HCT116 (cell line): ENCODE measurements around the gene RNF11. TPM values are rescaled to one million over a fixed set of nuclear protein-coding genes. Genes with fewer than 3 reads are reported as not detected.

ENCODE experiments used
- ATAC-seq: fragments of 200-7000 bp; cut with Tn5 transposase; 2 replicates; pipeline ENCODE4 v1.9.1; 2020; ENCODE audit warnings: mild to moderate bottlenecking, moderate library complexity
- BruUV-seq: library from RNA; stranded (reverse); fragments of 400-500 nt; replicated peaks from 2 replicates; lab custom pipeline; 2021; lab: Mats Ljungman, UMichigan
- CTCF ChIA-PET: fragments of 300-600 bp; sonication (Branson Sonifier 250); formaldehyde crosslinking; loops from one replicate; lab custom pipeline; 2021; ENCODE audit warnings: antibody characterized with exemption; lab: Charles Lee
- POLR2A ChIA-PET: fragments of 300-600, 350-600 bp; sonication (Branson Sonifier 250); formaldehyde crosslinking; loops from one replicate; lab custom pipeline; 2021; ENCODE audit warnings: antibody characterized with exemption; lab: Charles Lee
- RAD21 ChIA-PET, 2 experiments: fragments of 300-600 bp; sonication (Branson Sonifier 250); formaldehyde crosslinking; loops; one replicate each; lab custom pipeline; 2023; ENCODE audit warnings: low total read pairs in 2 of 2; ENCODE audit not compliant: uncharacterized antibody in 2 of 2, unreplicated experiment in 2 of 2, low non-redundant PET in 1 of 2; lab: Charles Lee
- DNase-seq: peaks from one replicate; pipeline ENCODE4 v3.0.0-alpha.2; 2010; ENCODE audit warnings: low read depth, low spot score
- H2AFZ ChIP-seq: fragments of 200-600 bp; shearing (Covaris generic), sonication (generic); 2 replicates; pipeline ENCODE4 v1.6.1; 2017; ENCODE audit warnings: low read depth, mixed run types, mixed read lengths, antibody characterized with exemption, low read length; ENCODE audit not compliant: poor library complexity, severe bottlenecking
- H3K27ac ChIP-seq: 2 replicates; pipeline ENCODE4 v1.5.1; 2012; ENCODE audit warnings: low read depth, low read length
- H3K27me3 ChIP-seq: fragments of 200-600 bp; sonication (generic); 2 replicates; pipeline ENCODE4 v1.6.1; 2016; ENCODE audit warnings: mixed run types, low read length, mixed read lengths; ENCODE audit not compliant: insufficient read depth
- H3K36me3 ChIP-seq, 2 experiments: fragments of 200-500 bp in 1 of 2; fragments of 200-600 bp in 1 of 2; sonication (Bioruptor generic) in 1 of 2; sonication (generic) in 1 of 2; 2 replicates each; pipeline versions ENCODE4 v1.5.1 to v1.6.1; 2014 to 2016; ENCODE audit warnings: low read length in 2 of 2, inconsistent platforms in 1 of 2, mixed read lengths in 1 of 2, mixed run types in 1 of 2; ENCODE audit not compliant: insufficient read depth in 2 of 2, control insufficient read depth in 1 of 2
- H3K4me1 ChIP-seq, 2 experiments: fragments of 200-600 bp in 1 of 2; sonication (generic) in 1 of 2; 2 replicates each; pipeline versions ENCODE4 v1.5.1 to v1.6.1; 2012 to 2017; ENCODE audit warnings: low read length in 2 of 2, inconsistent platforms in 1 of 2, mild to moderate bottlenecking in 1 of 2, mixed read lengths in 1 of 2, mixed run types in 1 of 2, moderate library complexity in 1 of 2; ENCODE audit not compliant: insufficient read depth in 2 of 2, control insufficient read depth in 1 of 2
- H3K4me2 ChIP-seq: fragments of 200-600 bp; sonication (generic); 2 replicates; pipeline ENCODE4 v1.6.1; 2017; ENCODE audit warnings: mixed run types, low read length, mixed read lengths
- H3K4me3 ChIP-seq, 2 experiments: fragments of 200-600 bp in 1 of 2; sonication (generic) in 1 of 2; replicated peaks in 1 of 2; 2 replicates each; pipeline ENCODE4 v1.5.1; 2011 to 2016; ENCODE audit warnings: low read length in 2 of 2, control low read depth in 1 of 2, low read depth in 1 of 2, mild to moderate bottlenecking in 1 of 2, mixed read lengths in 1 of 2, mixed run types in 1 of 2
- H3K79me2 ChIP-seq: fragments of 200-600 bp; sonication (generic); 2 replicates; pipeline ENCODE4 v1.6.1; 2017; ENCODE audit warnings: mild to moderate bottlenecking, mixed run types, low read length, moderate library complexity, mixed read lengths; ENCODE audit not compliant: insufficient read depth
- H3K9ac ChIP-seq: fragments of 200-600 bp; sonication (generic); 2 replicates; pipeline ENCODE4 v1.6.1; 2016; ENCODE audit warnings: low read length, mixed read lengths
- H3K9me2 ChIP-seq: fragments of 200-600 bp; sonication (generic), shearing (Covaris generic); 2 replicates; pipeline ENCODE4 v1.6.1; 2017; ENCODE audit warnings: mixed run types, mild to moderate bottlenecking, moderate library complexity; ENCODE audit not compliant: insufficient read depth
- H3K9me3 ChIP-seq, 2 experiments: fragments of 200-500 bp in 1 of 2; fragments of 200-600 bp in 1 of 2; sonication (Bioruptor generic) in 1 of 2; sonication (generic) in 1 of 2; 2 replicates each; pipeline ENCODE4 v1.6.1; 2014 to 2017; ENCODE audit warnings: low read length in 2 of 2, mixed read lengths in 2 of 2, inconsistent platforms in 1 of 2, low read depth in 1 of 2, mild to moderate bottlenecking in 1 of 2, mixed run types in 1 of 2, moderate library complexity in 1 of 2; ENCODE audit not compliant: control insufficient read depth in 1 of 2, insufficient read depth in 1 of 2
- H4K20me1 ChIP-seq: fragments of 200-600 bp; sonication (generic), shearing (Covaris generic); 2 replicates; pipeline ENCODE4 v1.6.1; 2017; ENCODE audit warnings: mixed run types, mild to moderate bottlenecking, moderate library complexity; ENCODE audit not compliant: insufficient read depth
- ATF3 ChIP-seq: IDR thresholded peaks from 2 replicates; pipeline ENCODE4 v1.6.1; 2012
- CBX3 ChIP-seq: IDR thresholded peaks from 2 replicates; pipeline ENCODE4 v1.6.1; 2012; ENCODE audit warnings: low read depth
- CEBPB ChIP-seq: IDR thresholded peaks from 2 replicates; pipeline ENCODE4 v1.6.1; 2012; ENCODE audit warnings: low read depth
- CTCF ChIP-seq, 3 experiments: fragments of 200-600 bp in 1 of 3; sonication (generic) in 1 of 3; IDR thresholded peaks in 2 of 3; conservative IDR thresholded peaks in 1 of 3; 2 replicates each; pipeline ENCODE4 v1.5.1; 2012 to 2017; ENCODE audit warnings: low read depth in 2 of 3, low read length in 2 of 3, antibody characterized with exemption in 1 of 3, borderline replicate concordance in 1 of 3, control low read depth in 1 of 3, mild to moderate bottlenecking in 1 of 3, mixed read lengths in 1 of 3, mixed run types in 1 of 3, moderate library complexity in 1 of 3; ENCODE audit not compliant: insufficient read depth in 1 of 3
- ELF1 ChIP-seq: IDR thresholded peaks from 2 replicates; pipeline ENCODE4 v1.6.1; 2012; ENCODE audit warnings: low read depth, borderline replicate concordance
- POLR2A ChIP-seq: IDR thresholded peaks from 2 replicates; pipeline ENCODE4 v1.7.0; 2011; ENCODE audit warnings: borderline replicate concordance; ENCODE audit not compliant: insufficient read depth, insufficient read length; ENCODE audit errors: extremely low read depth
- POLR2AphosphoS5 ChIP-seq: IDR thresholded peaks from 2 replicates; pipeline ENCODE4 v1.6.1; 2011; ENCODE audit warnings: mild to moderate bottlenecking, low read depth, low read length, moderate library complexity
- REST ChIP-seq: IDR thresholded peaks from 2 replicates; pipeline ENCODE4 v1.6.1; 2012; ENCODE audit warnings: low read depth
- SIN3A ChIP-seq: IDR thresholded peaks from 2 replicates; pipeline ENCODE4 v1.6.1; 2012; ENCODE audit warnings: low read depth
- SP1 ChIP-seq: IDR thresholded peaks from 2 replicates; pipeline ENCODE4 v1.6.1; 2012; ENCODE audit warnings: low read depth
- TCF7L2 ChIP-seq: IDR thresholded peaks from 2 replicates; pipeline ENCODE4 v1.7.0; 2011; ENCODE audit warnings: borderline replicate concordance, inconsistent platforms; ENCODE audit not compliant: insufficient read depth, insufficient read length; ENCODE audit errors: extremely low read depth
- ZFX ChIP-seq: fragments of 450-650 bp; IDR thresholded peaks from 2 replicates; pipeline ENCODE4 v1.6.1; 2017
- intact Hi-C: fragments of 100-400 bp; cut with micrococcal nuclease; formaldehyde crosslinking; loops from 2 replicates; pipeline ENCODE4 v1.10.0; 2022
- total RNA-seq: library from RNA; stranded (reverse); gene quantifications from one replicate; pipeline ENCODE4 v1.2.1, GENCODE V29; 2021; ENCODE audit not compliant: unreplicated experiment

RNF11 gene
- total RNA-seq, 1 experiment from 2014 or later, result 60.9 TPM

GRCh38 chr1:51235673-51236530, at the start of gene RNF11 (continued):
- TF ChIP-seq TCF7L2 (peak; percentile 50), POLR2AphosphoS5 (peak; percentile 98), ELF1 (no peak), SIN3A (peak; percentile 85), ATF3 (no peak), POLR2A (peak; percentile 87), CBX3 (no peak), SP1 (peak; percentile 30; the same call in 1 of the 2 replicates), ZFX (peak; percentile 80)

- H3K4me2 ChIP-seq, result no peak overlapping the region
- ChIA-PET POLR2A (no interaction called here), CTCF (interaction anchor here (0.7 to 4.8 kb wide), 5 partner anchors 100 to 482 kb away, joined by 4 to 36 read pairs (median 12); no protein-coding TSS in a partner anchor), RAD21 (interaction anchor here in 1 of 2 experiments (1.4 kb wide), 1 partner anchor 100 kb away, joined by 4 read pairs; no protein-coding TSS in a partner anchor)
- H3K9me3 ChIP-seq, result no peaks in the 10 kb centered on the region
- no peak overlapping the region for H3K9ac ChIP-seq
- no peaks in the 10 kb centered on the region for H3K36me3 ChIP-seq
- ATAC-seq (no peak), DNase-seq (no peak)
- TF ChIP-seq CEBPB (no peak), CTCF (IDR thresholded peaks at IDR 0.05 in 2 of 3, conservative IDR thresholded peaks at IDR 0.05 in 1 of 3; ENCODE audit: borderline replicate concordance in 1 of 3, insufficient read depth in 1 of 3, low read depth in 2 of 3, low read length in 2 of 3) (no peak), REST (no peak)
- H3K4me3 ChIP-seq, result no peak overlapping the region
- H3K4me1 ChIP-seq, result no peaks in the 10 kb centered on the region
- no peaks in the 10 kb centered on the region for H3K79me2 ChIP-seq
- H3K27me3 ChIP-seq, result no peaks in the 10 kb centered on the region
- intact Hi-C loops, result loop anchor here (2.0 to 5.0 kb wide), 3 partner anchors 99 to 566 kb away; no protein-coding TSS in a partner anchor
- H3K9me2 ChIP-seq, result no peaks in the 10 kb centered on the region
- H3K27ac ChIP-seq, result no peak overlapping the region
- H4K20me1 ChIP-seq, result no peaks in the 10 kb centered on the region
- BruUV-seq, result no TSS peak
- no peak overlapping the region for H2AFZ ChIP-seq
These were observed 47.8 kb upstream of the RNF11 start for GRCh38 chr1:51188230-51188629.
